ENCODE data around the gene DRD3.

GRCh38 chr3:114093596-114093995 is 85.3 kb downstream of the DRD3 start:
- TF ChIP-seq EZH2 (IDR thresholded peaks at IDR 0.05; ENCODE audit: insufficient read depth, poor library complexity, severe bottlenecking) (no peak), EZH2phosphoT487 (IDR thresholded peaks at IDR 0.05; ENCODE audit: insufficient read depth, low read depth) (no peak)

Data from GM23248 (cell line).